ENCODE measurements around the gene SPATA2L. TPM values are rescaled to one million over a fixed set of nuclear protein-coding genes. Genes with fewer than 3 reads are reported as not detected.

SPATA2L gene
- total and polyA plus RNA-seq, 4 donors: 6.9 to 17.3 (median 13.6) TPM

DNA sequence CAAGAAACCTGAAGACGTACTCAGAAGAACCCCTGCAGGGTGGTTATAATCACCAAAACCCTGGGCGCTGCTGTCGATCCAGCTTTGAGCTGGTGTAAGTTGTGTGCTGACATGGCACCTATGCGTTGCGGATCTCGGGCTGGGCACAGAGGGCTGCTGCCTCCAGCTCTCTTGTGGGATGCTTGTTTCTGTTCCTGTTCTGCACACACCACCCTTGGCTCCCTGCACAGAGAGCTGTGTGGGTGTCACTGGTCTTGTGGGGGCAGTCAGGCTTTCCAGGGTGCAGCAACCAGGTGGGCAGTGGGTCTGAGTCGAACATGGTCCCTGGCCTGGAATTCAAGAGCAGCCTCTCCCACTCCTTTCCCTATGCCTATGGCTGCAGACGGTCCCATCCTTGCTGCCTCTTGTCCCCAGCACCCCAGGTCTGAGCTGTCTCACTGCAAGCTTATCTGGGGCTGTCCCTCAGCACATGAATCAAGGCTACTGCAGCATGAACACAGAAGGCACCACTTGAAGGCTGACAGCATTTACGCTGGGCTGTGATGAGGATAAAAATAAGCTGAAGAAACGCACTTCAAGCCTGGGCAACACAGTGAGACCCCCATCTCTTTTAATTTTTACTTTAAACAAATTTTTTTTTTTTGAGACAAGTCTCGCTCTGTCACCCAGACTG is 40.0 kb upstream of the SPATA2L start:
- Histone ChIP-seq H3K4me3 (no peak overlapping the region), H3K4me1 (ENCODE audit: control insufficient read depth in 5 of 5, insufficient read depth in 5 of 5, low read length in 5 of 5) (no peaks in the 10 kb centered on the region), H3K9me3 (ENCODE audit: control insufficient read depth in 4 of 4, insufficient read depth in 3 of 4, low read length in 3 of 4) (no peaks in the 10 kb centered on the region), H3K9ac (ENCODE audit: insufficient read depth in 1 of 2, low read length in 2 of 2) (no peak overlapping the region), H3K27ac (ENCODE audit: low read depth in 1 of 2, low read length in 1 of 2) (no peak overlapping the region), H3K36me3 (ENCODE audit: control insufficient read depth in 4 of 4, insufficient read depth in 4 of 4, low read length in 4 of 4) (peaks cover 21 to 45% (median 28%) of the 10 kb centered on the region in 4 donors), H3K27me3 (ENCODE audit: control insufficient read depth in 3 of 3, insufficient read depth in 3 of 3, low read length in 2 of 3) (no peaks in the 10 kb centered on the region)
- TF ChIP-seq, protein P1, sequence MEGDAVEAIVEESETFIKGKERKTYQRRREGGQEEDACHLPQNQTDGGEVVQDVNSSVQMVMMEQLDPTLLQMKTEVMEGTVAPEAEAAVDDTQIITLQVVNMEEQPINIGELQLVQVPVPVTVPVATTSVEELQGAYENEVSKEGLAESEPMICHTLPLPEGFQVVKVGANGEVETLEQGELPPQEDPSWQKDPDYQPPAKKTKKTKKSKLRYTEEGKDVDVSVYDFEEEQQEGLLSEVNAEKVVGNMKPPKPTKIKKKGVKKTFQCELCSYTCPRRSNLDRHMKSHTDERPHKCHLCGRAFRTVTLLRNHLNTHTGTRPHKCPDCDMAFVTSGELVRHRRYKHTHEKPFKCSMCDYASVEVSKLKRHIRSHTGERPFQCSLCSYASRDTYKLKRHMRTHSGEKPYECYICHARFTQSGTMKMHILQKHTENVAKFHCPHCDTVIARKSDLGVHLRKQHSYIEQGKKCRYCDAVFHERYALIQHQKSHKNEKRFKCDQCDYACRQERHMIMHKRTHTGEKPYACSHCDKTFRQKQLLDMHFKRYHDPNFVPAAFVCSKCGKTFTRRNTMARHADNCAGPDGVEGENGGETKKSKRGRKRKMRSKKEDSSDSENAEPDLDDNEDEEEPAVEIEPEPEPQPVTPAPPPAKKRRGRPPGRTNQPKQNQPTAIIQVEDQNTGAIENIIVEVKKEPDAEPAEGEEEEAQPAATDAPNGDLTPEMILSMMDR (IDR thresholded peaks at IDR 0.05; ENCODE audit: control extremely low read depth, extremely low read depth): no peak
- 88 to 92% methylated on average over 11 of the region's 11 CpGs for WGBS, 2 donors
- no peak for ATAC-seq (ENCODE audit: insufficient read depth, low FRiP score)
- no peak for DNase-seq

DNA sequence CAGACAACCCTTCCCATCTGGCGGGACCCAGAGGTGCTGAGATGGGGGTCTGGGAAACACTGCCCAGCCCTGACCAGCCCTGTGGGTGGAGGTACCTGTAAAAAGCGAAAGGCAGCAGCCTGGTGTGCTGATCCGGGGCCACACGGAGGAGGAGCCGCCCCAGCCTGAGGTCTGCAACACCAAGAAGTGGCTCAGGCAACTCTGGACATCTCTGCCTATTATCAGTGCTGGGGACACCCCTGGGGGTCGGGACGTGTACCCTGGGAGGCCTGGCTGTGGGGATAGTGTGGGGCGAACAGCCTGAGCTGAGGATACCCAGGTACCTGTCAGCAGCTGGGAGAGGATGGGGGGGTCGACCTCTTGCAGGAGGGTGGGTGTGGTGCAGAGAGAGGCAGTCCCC is 37.9 kb upstream of the SPATA2L start:
- H3K36me3 ChIP-seq (ENCODE audit: control insufficient read depth in 4 of 4, insufficient read depth in 4 of 4, low read length in 4 of 4): peaks cover 23 to 58% (median 29%) of the 10 kb centered on the region in 4 donors
- ATAC-seq (ENCODE audit: insufficient read depth, low FRiP score) (no peak), DNase-seq (no peak)
- no peaks in the 10 kb centered on the region for H3K27me3 ChIP-seq (ENCODE audit: control insufficient read depth in 3 of 3, insufficient read depth in 3 of 3, low read length in 2 of 3)
- no peaks in the 10 kb centered on the region for H3K9me3 ChIP-seq (ENCODE audit: control insufficient read depth in 4 of 4, insufficient read depth in 3 of 4, low read length in 3 of 4)
- no peak overlapping the region for H3K9ac ChIP-seq (ENCODE audit: insufficient read depth in 1 of 2, low read length in 2 of 2)
- no peak overlapping the region for H3K27ac ChIP-seq (ENCODE audit: low read depth in 1 of 2, low read length in 1 of 2)
- TF ChIP-seq, protein P1 (IDR thresholded peaks at IDR 0.05; ENCODE audit: control extremely low read depth, extremely low read depth): no peak
- no peaks in the 10 kb centered on the region for H3K4me1 ChIP-seq (ENCODE audit: control insufficient read depth in 5 of 5, insufficient read depth in 5 of 5, low read length in 5 of 5)
- H3K4me3 ChIP-seq: no peak overlapping the region
- 89 to 95% methylated on average over 9 of the region's 9 CpGs for WGBS, 2 donors

DNA sequence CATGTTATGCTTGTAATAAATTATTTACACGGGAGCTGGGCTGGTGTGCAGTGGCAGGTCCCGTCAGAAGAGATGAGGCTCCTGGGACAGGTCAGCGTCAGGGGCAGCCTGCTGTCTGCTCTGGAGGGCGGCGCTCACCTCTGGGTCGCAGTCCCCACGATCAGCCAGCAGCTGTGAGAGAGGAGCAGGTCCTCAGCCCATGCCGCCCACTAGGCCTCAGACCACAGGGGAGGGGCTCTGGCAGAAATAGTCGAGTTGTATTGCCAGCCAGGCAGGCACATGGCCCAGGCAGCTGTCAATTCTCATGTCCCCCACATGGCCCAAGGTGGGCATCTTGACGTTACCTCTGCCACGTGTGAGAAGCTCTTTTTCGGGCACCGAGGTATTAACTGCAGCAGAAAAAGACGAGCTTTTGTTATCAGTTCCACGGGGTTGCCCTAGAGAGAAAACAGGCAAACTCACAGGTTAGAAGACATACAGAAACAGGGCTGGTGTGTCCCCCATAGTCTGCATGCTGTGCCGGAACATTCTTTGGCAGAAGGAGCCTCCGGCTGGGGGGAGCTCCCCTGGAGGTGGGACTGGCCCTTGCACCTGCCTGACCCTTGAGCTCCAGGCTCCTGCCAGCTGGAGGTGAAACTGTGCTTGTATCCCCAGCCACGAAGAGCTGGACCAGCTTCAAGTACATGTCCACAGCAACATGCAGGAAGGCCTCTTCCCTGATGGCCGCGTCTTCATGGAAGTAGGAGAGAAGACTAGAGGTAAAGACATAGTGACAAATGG is 37.2 kb upstream of the SPATA2L start:
- TF ChIP-seq, protein P1 (IDR thresholded peaks at IDR 0.05; ENCODE audit: control extremely low read depth, extremely low read depth): no peak
- H3K4me1 ChIP-seq (ENCODE audit: control insufficient read depth in 5 of 5, insufficient read depth in 5 of 5, low read length in 5 of 5): no peaks in the 10 kb centered on the region
- ATAC-seq (ENCODE audit: insufficient read depth, low FRiP score) (no peak), DNase-seq (no peak)
- no peak overlapping the region for H3K4me3 ChIP-seq
- H3K27me3 ChIP-seq (ENCODE audit: control insufficient read depth in 3 of 3, insufficient read depth in 3 of 3, low read length in 2 of 3): no peaks in the 10 kb centered on the region
- WGBS, 2 donors: 88 to 93% methylated on average over 20 of the region's 20 CpGs
- H3K9ac ChIP-seq (ENCODE audit: insufficient read depth in 1 of 2, low read length in 2 of 2): no peak overlapping the region
- peaks cover 25 to 62% (median 31%) of the 10 kb centered on the region in 4 donors for H3K36me3 ChIP-seq (ENCODE audit: control insufficient read depth in 4 of 4, insufficient read depth in 4 of 4, low read length in 4 of 4)
- H3K27ac ChIP-seq (ENCODE audit: low read depth in 1 of 2, low read length in 1 of 2): no peak overlapping the region
- no peaks in the 10 kb centered on the region for H3K9me3 ChIP-seq (ENCODE audit: control insufficient read depth in 4 of 4, insufficient read depth in 3 of 4, low read length in 3 of 4)

Data from lung (tissue), 12 donors.